KMS-11 (cell line): ENCODE results near the gene TRAPPC5.

Source experiments
- H2AFZ ChIP-seq: fragments of 200-600 bp; sonication (generic); 2 replicates; pipeline ENCODE4 v1.6.1; 2016; ENCODE audit warnings: antibody characterized with exemption, mixed run types, low read depth
- H3K27ac ChIP-seq: fragments of 200-600 bp; sonication (generic); 2 replicates; pipeline ENCODE4 v1.6.1; 2016; ENCODE audit warnings: mild to moderate bottlenecking, mixed run types
- H3K27me3 ChIP-seq: fragments of 200-600 bp; sonication (generic); 2 replicates; pipeline ENCODE4 v1.6.1; 2017; ENCODE audit warnings: mild to moderate bottlenecking, low read depth, mixed run types, moderate library complexity; ENCODE audit not compliant: insufficient read depth
- H3K36me3 ChIP-seq: fragments of 200-600 bp; sonication (generic); 2 replicates; pipeline ENCODE4 v1.6.1; 2017; ENCODE audit warnings: mild to moderate bottlenecking, mixed run types; ENCODE audit not compliant: insufficient read depth
- H3K4me1 ChIP-seq: fragments of 200-600 bp; sonication (generic); 2 replicates; pipeline ENCODE4 v1.6.1; 2016; ENCODE audit warnings: mild to moderate bottlenecking, low read depth, mixed run types; ENCODE audit not compliant: poor library complexity, severe bottlenecking
- H3K4me2 ChIP-seq: fragments of 200-600 bp; sonication (generic); 2 replicates; pipeline ENCODE4 v1.7.0; 2016; ENCODE audit warnings: mild to moderate bottlenecking, mixed run types
- H3K4me3 ChIP-seq: fragments of 200-600 bp; sonication (generic); IDR thresholded peaks from 2 replicates; pipeline ENCODE4 v1.6.1; 2017; ENCODE audit warnings: low read depth, low read length, mixed read lengths; ENCODE audit not compliant: insufficient read depth
- H3K79me2 ChIP-seq: fragments of 200-600 bp; sonication (generic); 2 replicates; pipeline ENCODE4 v1.6.1; 2016; ENCODE audit warnings: low read depth, mixed run types; ENCODE audit not compliant: insufficient read depth
- H3K9ac ChIP-seq: fragments of 200-600 bp; sonication (generic); 2 replicates; pipeline ENCODE4 v1.6.1; 2016; ENCODE audit warnings: mild to moderate bottlenecking, mixed run types
- H4K20me1 ChIP-seq: fragments of 200-600 bp; sonication (generic); 2 replicates; pipeline ENCODE4 v1.6.1; 2016; ENCODE audit warnings: mild to moderate bottlenecking, mixed run types; ENCODE audit not compliant: insufficient read depth
- CTCF ChIP-seq: fragments of 200-600 bp; sonication (generic); conservative IDR thresholded peaks from 2 replicates; pipeline ENCODE4 v1.6.1; 2017; ENCODE audit warnings: low read depth, mild to moderate bottlenecking, antibody characterized with exemption, low read length, moderate library complexity, mixed read lengths

TRAPPC5 gene

GRCh38 chr19:7730286-7731217 lies 49.9 kb downstream of the TRAPPC5 start:
- Histone ChIP-seq H3K4me3 (no peak overlapping the region), H3K4me1 (no peaks in the 10 kb centered on the region), H3K27ac (no peak overlapping the region), H3K27me3 (peaks cover 52% of the 10 kb centered on the region), H3K36me3 (no peaks in the 10 kb centered on the region), H3K79me2 (no peaks in the 10 kb centered on the region), H3K4me2 (no peak overlapping the region), H2AFZ (no peak overlapping the region), H3K9ac (no peak overlapping the region), H4K20me1 (no peaks in the 10 kb centered on the region)
- TF ChIP-seq CTCF = no peak

- H2AFZ ChIP-seq = no peak overlapping the region
- H3K4me1 ChIP-seq = no peaks in the 10 kb centered on the region
- no peak overlapping the region for H3K4me2 ChIP-seq
- peaks cover 49% of the 10 kb centered on the region for H3K27me3 ChIP-seq
- no peaks in the 10 kb centered on the region for H4K20me1 ChIP-seq
- H3K36me3 ChIP-seq = no peaks in the 10 kb centered on the region
- H3K4me3 ChIP-seq = no peak overlapping the region
- no peak overlapping the region for H3K27ac ChIP-seq
- H3K9ac ChIP-seq = no peak overlapping the region
- H3K79me2 ChIP-seq = no peaks in the 10 kb centered on the region
- TF ChIP-seq CTCF = no peak
Measured at GRCh38 chr19:7731218-7731595, 50.6 kb downstream of the TRAPPC5 start.

- no peaks in the 10 kb centered on the region for H3K79me2 ChIP-seq
- H4K20me1 ChIP-seq = no peaks in the 10 kb centered on the region
- no peak for TF ChIP-seq CTCF
- no peak overlapping the region for H3K4me3 ChIP-seq
- H2AFZ ChIP-seq = no peak overlapping the region
- peaks cover 48% of the 10 kb centered on the region for H3K27me3 ChIP-seq
- H3K4me2 ChIP-seq = no peak overlapping the region
- H3K36me3 ChIP-seq = no peaks in the 10 kb centered on the region
- H3K27ac ChIP-seq = no peak overlapping the region
- H3K9ac ChIP-seq = no peak overlapping the region
- H3K4me1 ChIP-seq = no peaks in the 10 kb centered on the region
Measured at GRCh38 chr19:7731615-7732014, 51.0 kb downstream of the TRAPPC5 start.

- Histone ChIP-seq H3K27ac (no peak within 1 kb of the TSS), H3K36me3 (no peaks in the 10 kb centered on the region), H3K9ac (no peak within 1 kb of the TSS), H2AFZ (no peak within 1 kb of the TSS), H3K27me3 (peaks cover 48% of the 10 kb centered on the region), H3K4me1 (no peaks in the 10 kb centered on the region), H3K4me2 (no peak within 1 kb of the TSS), H3K4me3 (no peak within 1 kb of the TSS), H4K20me1 (no peaks in the 10 kb centered on the region), H3K79me2 (no peaks in the 10 kb centered on the region)
- no peak for TF ChIP-seq CTCF
Measured at GRCh38 chr19:7732045-7732444, 51.4 kb downstream of the TRAPPC5 start, which contains the start of gene CLEC4G. Gene CLEC4G (minus strand): TSS chr19:7732110. CDS start chr19:7732102, 8 bp downstream.
